Measurements from ENCODE around the gene THEMIS2.
"Not testable (repeated sequence)": the region's sequence is repeated elsewhere in the genome, so short reads cannot be mapped to it uniquely, and the experiment has no call there.

Gene THEMIS2

DNA sequence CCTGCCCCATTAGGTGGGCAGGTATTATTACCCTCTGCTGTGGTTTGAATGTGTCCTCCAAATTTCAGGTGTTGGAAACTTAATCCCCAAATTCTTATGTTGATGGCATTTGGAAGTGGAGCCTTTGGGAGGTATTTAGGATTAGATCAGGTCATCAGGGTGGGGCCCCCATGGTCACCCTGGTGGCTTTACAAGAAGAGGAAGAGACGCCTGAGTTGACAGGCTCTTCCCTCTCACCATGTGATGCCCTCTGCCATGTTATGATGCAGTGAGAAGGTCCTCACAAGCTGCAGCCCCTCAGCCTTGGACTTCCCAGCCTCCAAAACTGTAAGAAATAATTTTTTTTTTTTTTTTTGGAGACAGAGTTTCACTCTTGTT lies 8.8 kb upstream of the THEMIS2 start:
- DNase-seq = peak; percentile 72

- DNase-seq = peak; percentile 73
Observed at GRCh38 chr1:27864264-27864895, 8.0 kb upstream of the THEMIS2 start.

GRCh38 chr1:27865821-27866220 lies 6.5 kb upstream of the THEMIS2 start:
- DNase-seq = no peak

DNA sequence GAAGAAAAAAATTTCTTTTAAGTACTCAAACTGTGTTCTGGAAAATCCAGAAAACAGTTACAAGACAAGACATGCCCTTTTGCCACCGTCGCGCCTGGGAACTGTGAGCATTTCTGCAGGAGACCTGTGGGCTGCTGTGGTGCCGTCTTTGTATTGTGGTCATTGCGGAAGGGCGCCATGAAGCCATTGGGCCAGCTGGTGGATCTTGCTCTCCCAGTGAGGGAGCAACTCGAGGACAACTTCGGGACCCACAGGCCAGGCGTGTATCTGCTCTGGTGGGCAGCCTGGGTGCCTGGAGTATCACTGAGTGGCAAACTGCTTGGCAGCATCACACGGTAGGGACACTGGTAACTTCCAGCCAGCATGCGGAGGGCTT lies 3.8 kb upstream of the THEMIS2 start:
- DNase-seq = no peak

- peak; percentile 73 for DNase-seq
Observed at GRCh38 chr1:27868932-27869718, 3.2 kb upstream of the THEMIS2 start.

- DNase-seq = no peak
Observed at GRCh38 chr1:27869719-27870085, 2.6 kb upstream of the THEMIS2 start.

GRCh38 chr1:27871076-27871475 lies 1.3 kb upstream of the THEMIS2 start:
- not testable (repeated sequence) for DNase-seq

- peak; percentile 30 for DNase-seq
Observed at GRCh38 chr1:27872802-27873551, 633 bp downstream of the THEMIS2 start.

GRCh38 chr1:27873671-27874384 lies 1.5 kb downstream of the THEMIS2 start:
- DNase-seq = peak; percentile 65

DNA sequence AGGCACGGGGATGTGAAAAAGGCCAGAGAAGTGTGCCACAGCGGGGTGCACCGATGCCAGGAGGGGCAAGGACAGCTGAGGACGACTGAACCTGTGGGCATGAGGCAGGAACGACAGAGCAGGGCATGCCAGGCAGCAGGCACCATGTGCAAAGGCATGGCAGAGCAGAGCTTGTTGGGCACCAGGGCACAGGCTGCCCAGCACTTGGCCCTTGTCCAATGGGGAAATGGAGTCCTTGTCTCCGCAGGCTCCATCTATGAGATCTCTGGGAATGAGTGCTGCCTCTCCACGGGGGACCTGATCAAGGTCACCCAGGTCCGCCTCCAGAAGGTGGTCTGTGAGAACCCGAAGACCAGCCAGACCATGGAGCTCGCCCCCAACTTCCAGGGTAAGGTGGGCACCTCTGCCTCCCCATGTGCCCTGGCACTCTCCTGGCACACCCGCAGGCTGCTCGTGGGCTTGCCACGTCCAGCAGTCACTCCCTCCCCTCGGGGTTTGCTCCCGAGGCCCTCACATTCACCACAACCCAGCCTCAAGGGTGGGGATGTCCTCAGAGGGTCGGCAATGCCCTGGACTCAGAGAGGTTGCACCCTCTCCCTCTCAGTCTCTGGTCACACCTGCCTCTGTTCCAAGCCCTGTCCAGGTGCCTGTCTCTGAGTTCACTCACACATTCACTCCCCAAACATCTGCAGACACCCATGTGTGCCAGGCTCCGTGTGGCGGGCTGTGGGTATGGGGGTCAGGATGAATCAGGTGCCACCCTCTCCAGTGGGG lies 4.2 kb downstream of the THEMIS2 start:
- DNase-seq = no peak

- no peak for DNase-seq
Observed at GRCh38 chr1:27877115-27877416, 4.7 kb downstream of the THEMIS2 start.

- no peak for DNase-seq
Observed at GRCh38 chr1:27878039-27878438, 5.7 kb downstream of the THEMIS2 start.

GRCh38 chr1:27878787-27879335 lies 6.5 kb downstream of the THEMIS2 start:
- no peak for DNase-seq

GRCh38 chr1:27879374-27880082 lies 7.2 kb downstream of the THEMIS2 start:
- no peak for DNase-seq

DNA sequence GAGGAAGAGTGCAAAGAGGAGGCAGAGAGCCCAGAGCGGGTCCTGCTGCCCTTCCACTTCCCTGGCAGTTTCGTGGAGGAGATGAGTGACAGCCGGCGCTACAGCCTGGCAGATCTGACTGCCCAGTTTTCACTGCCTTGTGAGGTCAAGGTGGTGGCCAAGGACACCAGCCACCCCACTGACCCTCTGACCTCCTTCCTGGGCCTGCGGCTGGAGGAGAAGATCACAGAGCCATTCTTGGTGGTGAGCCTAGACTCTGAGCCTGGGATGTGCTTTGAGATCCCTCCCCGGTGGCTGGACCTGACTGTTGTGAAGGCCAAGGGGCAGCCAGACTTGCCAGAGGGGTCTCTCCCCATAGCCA lies 10.2 kb downstream of the THEMIS2 start:
- no peak for DNase-seq

GRCh38 chr1:27883536-27883935 lies 11.2 kb downstream of the THEMIS2 start:
- DNase-seq = no peak

GRCh38 chr1:27884006-27884954 lies 11.9 kb downstream of the THEMIS2 start:
- DNase-seq = peak; percentile 30

- peak; percentile 44 for DNase-seq
Observed at GRCh38 chr1:27885114-27885528, 12.8 kb downstream of the THEMIS2 start.

DNA sequence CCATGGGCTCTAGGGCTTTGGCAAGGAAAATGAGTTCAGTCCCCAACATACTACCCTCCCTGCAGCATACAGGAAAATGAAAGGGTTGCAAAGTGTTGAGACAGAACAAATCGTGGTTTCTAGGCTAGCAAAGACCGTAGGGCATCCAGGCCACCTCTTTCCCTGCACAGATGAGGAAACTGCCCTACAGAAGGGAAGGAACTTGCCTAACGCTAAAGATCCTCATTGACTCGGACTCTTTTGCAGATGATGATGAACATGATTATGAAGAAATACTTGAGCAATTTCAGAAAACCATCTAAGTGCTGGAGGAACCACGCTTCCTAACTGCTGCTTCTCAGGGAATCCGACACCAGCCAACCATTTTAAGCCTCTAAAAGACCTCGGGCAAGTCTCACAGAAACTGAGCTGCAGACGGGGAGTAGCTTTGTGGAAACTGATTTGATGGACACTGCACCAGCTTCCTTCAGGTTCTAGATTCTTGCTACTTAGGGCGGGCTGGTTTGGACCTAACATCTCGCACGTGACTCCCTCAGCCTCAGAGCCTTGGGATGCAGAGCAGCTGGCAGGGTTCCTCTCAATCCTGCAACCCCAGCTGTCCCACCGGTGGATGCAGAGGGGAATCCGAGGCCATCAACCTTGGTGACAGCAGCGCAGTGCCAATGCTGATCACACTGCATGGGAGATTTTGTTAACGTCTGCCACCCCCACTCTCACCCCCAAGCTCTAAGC lies 13.4 kb downstream of the THEMIS2 start:
- DNase-seq = peak; percentile 48

DNA sequence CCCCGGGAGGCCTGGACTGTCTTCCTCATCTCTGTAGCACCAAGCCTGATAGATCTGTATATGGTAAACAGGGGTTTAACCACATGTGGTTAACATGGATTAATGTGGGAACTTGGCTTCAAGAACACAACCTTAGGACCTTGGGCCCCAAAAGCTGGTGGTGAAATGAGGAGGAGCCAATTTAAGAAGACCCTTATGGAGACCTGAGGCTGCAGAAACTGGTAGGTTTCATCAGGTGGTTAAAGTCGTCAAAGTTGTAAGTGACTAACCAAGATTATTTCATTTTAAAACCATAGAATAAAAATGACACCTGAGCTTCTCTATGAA lies 14.0 kb downstream of the THEMIS2 start:
- no peak for DNase-seq
